Endodermal cell (in vitro differentiated cells): ENCODE measurements around the gene RABGAP1L. TPM values are rescaled to one million over a fixed set of nuclear protein-coding genes. Genes with fewer than 3 reads are reported as not detected.

Experiments used
- DNase-seq: peaks from one replicate; pipeline ENCODE4 v3.0.0-alpha.2; 2017
- H3K27ac ChIP-seq: 2 replicates; pipeline ENCODE4 v1.5.1; 2013; ENCODE audit warnings: mild to moderate bottlenecking, low read depth, low read length, moderate library complexity
- H3K27me3 ChIP-seq: 2 replicates; pipeline ENCODE4 v1.6.1; 2013; ENCODE audit warnings: mild to moderate bottlenecking, low read length, moderate library complexity; ENCODE audit not compliant: insufficient read depth, control insufficient read depth, poor library complexity, severe bottlenecking
- H3K36me3 ChIP-seq: 2 replicates; pipeline ENCODE4 v1.7.0; 2013; ENCODE audit warnings: mild to moderate bottlenecking, low read length, moderate library complexity; ENCODE audit not compliant: control insufficient read depth, insufficient read depth
- H3K4me1 ChIP-seq: one replicate; pipeline ENCODE4 v1.7.0; 2013; ENCODE audit warnings: low read length; ENCODE audit not compliant: control insufficient read depth, insufficient read depth
- H3K4me3 ChIP-seq: 2 replicates; pipeline ENCODE4 v1.5.1; 2013; ENCODE audit warnings: mild to moderate bottlenecking, low read length, moderate library complexity
- H3K9ac ChIP-seq: 2 replicates; pipeline ENCODE4 v1.6.1; 2013; ENCODE audit warnings: mild to moderate bottlenecking, low read length, moderate library complexity; ENCODE audit not compliant: poor library complexity, severe bottlenecking; ENCODE audit errors: extremely low read depth
- H3K9me3 ChIP-seq: 2 replicates; pipeline ENCODE4 v1.6.1; 2013; ENCODE audit warnings: mild to moderate bottlenecking, low read length, moderate library complexity; ENCODE audit not compliant: control insufficient read depth
- H3K27ac Mint-ChIP-seq: 2 replicates; pipeline ENCODE4 v1.8.0; 2020; ENCODE audit warnings: mixed read lengths
- H3K27me3 Mint-ChIP-seq: 2 replicates; pipeline ENCODE4 v1.8.0; 2021; ENCODE audit warnings: mild to moderate bottlenecking, mixed read lengths; ENCODE audit not compliant: insufficient read depth
- H3K36me3 Mint-ChIP-seq: 2 replicates; pipeline ENCODE4 v1.8.0; 2020; ENCODE audit warnings: low read depth, mixed read lengths
- H3K4me1 Mint-ChIP-seq: 2 replicates; pipeline ENCODE4 v1.8.0; 2020; ENCODE audit warnings: mixed read lengths
- H3K4me3 Mint-ChIP-seq: 2 replicates; pipeline ENCODE4 v1.8.0; 2020; ENCODE audit warnings: mild to moderate bottlenecking, moderate library complexity, mixed read lengths
- H3K9me3 Mint-ChIP-seq: 2 replicates; pipeline ENCODE4 v1.8.0; 2020; ENCODE audit warnings: mild to moderate bottlenecking, mixed read lengths
- CTCF ChIP-seq: fragments of 200-600 bp; sonication (generic); conservative IDR thresholded peaks from 2 replicates; pipeline ENCODE4 v1.5.0; 2021; ENCODE audit warnings: antibody characterized with exemption, mild to moderate bottlenecking
- WGBS, 2 experiments: methylation state at CpG; one replicate each; pipeline versions ENCODE4 v1.1.5 to v1.1.7; 2013; ENCODE audit warnings: missing lambda C conversion rate in 2 of 2, mixed read lengths in 1 of 2; ENCODE audit not compliant: insufficient coverage in 1 of 2, insufficient read length in 1 of 2; 5-methylcytosine and 5-hydroxymethylcytosine counted together
- total RNA-seq, 2 donors: library from RNA; stranded (reverse); fragmentation: NEBNext Ultra II Directional in 1 of 2; extraction: Animal tissue kit (Norgen Biotek cat#: 25700) in 1 of 2; gene quantifications; 2 replicates in 1 of 2; 3 replicates in 1 of 2; pipeline ENCODE4 v1.2.1, GENCODE V29; 2021

Gene RABGAP1L
- total RNA-seq, 2 donors from 2014 or later, result 32.5 to 36.9 TPM

- H3K9me3 ChIP-seq, result no peaks in the 10 kb centered on the region
- H3K4me3 ChIP-seq, result no peak overlapping the region
- Mint-ChIP-seq H3K4me1 (no peaks in the 10 kb centered on the region), H3K36me3 (no peaks in the 10 kb centered on the region), H3K9me3 (peaks cover 3% of the 10 kb centered on the region), H3K27ac (no peak overlapping the region), H3K4me3 (no peak overlapping the region), H3K27me3 (no peaks in the 10 kb centered on the region)
- no peak for DNase-seq
- no peaks in the 10 kb centered on the region for H3K27me3 ChIP-seq
- no peak for TF ChIP-seq CTCF
- no peaks in the 10 kb centered on the region for H3K36me3 ChIP-seq
- H3K4me1 ChIP-seq, result no peaks in the 10 kb centered on the region
- H3K9ac ChIP-seq, result no peak overlapping the region
- H3K27ac ChIP-seq, result no peak overlapping the region
- 90 to 95% methylated on average over 2 of the region's 2 CpGs for WGBS, 2 experiments
These were observed 575.0 kb downstream of the RABGAP1L start for GRCh38 chr1:174734270-174734669.

GRCh38 chr1:174736831-174737230, 577.5 kb downstream of the RABGAP1L start:
- no peak for TF ChIP-seq CTCF
- Histone ChIP-seq H3K9me3 (no peaks in the 10 kb centered on the region), H3K27me3 (no peaks in the 10 kb centered on the region), H3K36me3 (no peaks in the 10 kb centered on the region), H3K4me3 (no peak overlapping the region), H3K27ac (no peak overlapping the region), H3K9ac (no peak overlapping the region), H3K4me1 (no peaks in the 10 kb centered on the region)
- Mint-ChIP-seq H3K9me3 (peaks cover 3% of the 10 kb centered on the region), H3K4me3 (no peak overlapping the region), H3K4me1 (no peaks in the 10 kb centered on the region), H3K27ac (no peak overlapping the region), H3K36me3 (no peaks in the 10 kb centered on the region), H3K27me3 (no peaks in the 10 kb centered on the region)
- WGBS, 2 experiments, result 78 to 97% methylated on average over 2 of the region's 2 CpGs
- no peak for DNase-seq

GRCh38 chr1:174740249-174740968, 581.1 kb downstream of the RABGAP1L start:
- H3K36me3 ChIP-seq, result no peaks in the 10 kb centered on the region
- no peaks in the 10 kb centered on the region for H3K4me1 ChIP-seq
- H3K9me3 ChIP-seq, result no peaks in the 10 kb centered on the region
- peaks cover 3% of the 10 kb centered on the region for H3K9me3 Mint-ChIP-seq
- H3K36me3 Mint-ChIP-seq, result no peaks in the 10 kb centered on the region
- no peaks in the 10 kb centered on the region for H3K27me3 ChIP-seq
- no peak for DNase-seq
- no peaks in the 10 kb centered on the region for H3K27me3 Mint-ChIP-seq
- WGBS, 2 experiments, result 92% methylated on average over 1 of the region's 2 CpGs; no CpG with 5 or more reads in 1 of the 2 experiments
- H3K4me3 ChIP-seq, result no peak overlapping the region
- no peak overlapping the region for H3K9ac ChIP-seq
- no peak for TF ChIP-seq CTCF
- no peak overlapping the region for H3K27ac ChIP-seq
- no peak overlapping the region for H3K27ac Mint-ChIP-seq
- H3K4me1 Mint-ChIP-seq, result no peaks in the 10 kb centered on the region
- H3K4me3 Mint-ChIP-seq, result no peak overlapping the region
